GM10266 (cell line): ENCODE results near the gene ITGB3BP.

Experiments used
- DNase-seq: peaks from one replicate; pipeline ENCODE4 v3.0.0; 2012; ENCODE audit errors: extremely low spot score
- CTCF ChIP-seq: IDR thresholded peaks from 2 replicates; pipeline ENCODE4 v1.5.1; 2012; ENCODE audit warnings: mild to moderate bottlenecking, low read depth; ENCODE audit not compliant: control insufficient read depth, insufficient read depth; ENCODE audit errors: missing control alignments

ITGB3BP gene

DNA sequence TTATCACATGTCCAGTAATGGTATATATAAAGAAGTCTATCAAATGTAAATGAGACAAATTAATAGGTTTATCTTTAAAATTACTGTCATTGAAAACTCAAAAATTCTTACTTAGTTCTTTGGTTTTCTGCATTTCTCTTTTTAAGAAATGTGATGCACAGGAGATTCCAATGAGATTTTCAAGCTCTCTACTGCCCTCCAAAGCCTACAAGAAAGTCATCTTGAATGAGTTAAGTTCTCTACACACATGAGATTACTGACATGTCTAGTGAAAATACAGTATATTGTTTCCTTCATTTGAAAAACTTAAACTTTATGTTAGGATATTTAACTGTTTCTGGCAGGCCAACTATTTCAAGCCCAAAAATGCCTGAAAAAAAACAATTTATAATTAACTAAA is 68.8 kb downstream of the ITGB3BP start:
- no peak for TF ChIP-seq CTCF
- DNase-seq = no peak

DNA sequence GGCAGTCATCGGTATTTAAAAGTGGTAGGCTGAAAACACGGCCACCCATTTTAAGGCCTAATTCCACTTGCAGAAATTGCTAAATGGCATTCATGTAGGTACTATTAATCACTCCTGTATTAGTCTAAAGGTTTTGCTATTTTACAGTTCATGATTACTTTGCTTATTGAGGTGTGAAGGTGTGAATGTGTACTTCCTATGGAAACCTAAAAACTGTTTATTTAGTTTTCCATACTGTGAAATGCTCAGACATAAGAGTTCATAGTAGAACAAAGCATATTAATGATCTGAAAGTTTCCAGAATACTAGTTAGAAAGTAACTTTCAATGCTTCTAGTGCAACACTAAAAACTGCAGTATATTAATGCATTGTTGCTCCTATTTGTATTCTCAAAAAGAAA is 69.8 kb downstream of the ITGB3BP start:
- DNase-seq = no peak
- no peak for TF ChIP-seq CTCF

DNA sequence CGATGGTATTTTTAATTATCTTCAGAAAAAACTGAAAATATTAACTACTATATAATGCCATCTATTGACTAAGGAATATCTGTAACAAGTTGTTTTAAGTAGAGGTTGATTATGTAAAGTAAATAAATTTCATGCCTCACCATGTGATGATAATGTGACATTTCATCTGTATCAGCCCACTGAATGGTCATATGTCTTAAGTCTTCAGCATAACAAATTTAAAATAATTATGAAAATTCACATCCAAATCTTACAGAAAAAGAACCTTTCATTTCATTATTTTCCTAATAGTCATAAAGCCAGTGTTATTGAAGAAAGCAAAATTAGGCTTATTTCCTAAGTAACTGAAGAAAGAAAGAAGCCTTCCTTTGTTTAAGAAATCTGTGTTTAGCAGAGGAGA is 72.6 kb downstream of the ITGB3BP start:
- TF ChIP-seq CTCF = no peak

GRCh38 chr1:63448731-63449246 is 74.2 kb downstream of the ITGB3BP start:
- TF ChIP-seq CTCF = no peak
- DNase-seq = no peak

More for the DNA sequence above, 72.6 kb downstream of the ITGB3BP start:
- no peak for DNase-seq

DNA sequence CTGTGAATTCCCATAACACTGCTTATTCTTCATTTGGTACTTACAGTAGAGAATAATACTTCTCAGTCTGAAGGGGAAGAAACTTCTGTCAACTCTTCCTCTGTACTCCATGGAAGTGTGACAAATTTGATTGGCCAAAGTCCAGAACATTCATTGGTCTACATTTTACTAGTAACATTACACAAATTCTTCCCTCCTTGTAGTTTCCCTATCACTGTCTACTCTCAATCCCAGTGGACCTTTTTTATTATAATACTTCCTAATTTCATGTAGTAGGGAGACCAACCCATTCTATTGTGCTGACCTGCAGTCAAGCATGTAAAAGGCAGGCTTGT is 80.9 kb downstream of the ITGB3BP start:
- DNase-seq = no peak
- no peak for TF ChIP-seq CTCF

- DNase-seq = no peak
- TF ChIP-seq CTCF = no peak
Observed at GRCh38 chr1:63435161-63435560, 87.9 kb downstream of the ITGB3BP start.

DNA sequence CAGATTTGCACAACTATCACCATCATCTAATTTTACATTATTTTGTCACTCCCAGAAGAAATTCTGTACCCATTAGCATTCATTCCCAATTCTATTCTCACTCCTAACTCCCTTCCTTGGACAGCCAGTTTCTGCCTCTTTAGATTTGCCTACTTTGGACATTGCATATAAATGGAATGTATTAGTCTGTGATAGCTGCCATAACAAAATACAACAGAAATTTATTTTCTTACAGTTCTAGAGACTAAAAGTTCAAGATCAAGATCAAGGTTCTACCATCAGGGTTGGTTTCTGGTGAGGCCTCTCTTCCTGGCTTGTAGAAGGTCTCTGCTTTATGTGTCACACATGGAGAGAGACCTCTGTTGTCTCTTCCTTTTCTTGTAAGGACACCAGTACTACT is 93.7 kb downstream of the ITGB3BP start:
- TF ChIP-seq CTCF = no peak
- no peak for DNase-seq
